Measurements from ENCODE around the gene DEFB115.

DNA sequence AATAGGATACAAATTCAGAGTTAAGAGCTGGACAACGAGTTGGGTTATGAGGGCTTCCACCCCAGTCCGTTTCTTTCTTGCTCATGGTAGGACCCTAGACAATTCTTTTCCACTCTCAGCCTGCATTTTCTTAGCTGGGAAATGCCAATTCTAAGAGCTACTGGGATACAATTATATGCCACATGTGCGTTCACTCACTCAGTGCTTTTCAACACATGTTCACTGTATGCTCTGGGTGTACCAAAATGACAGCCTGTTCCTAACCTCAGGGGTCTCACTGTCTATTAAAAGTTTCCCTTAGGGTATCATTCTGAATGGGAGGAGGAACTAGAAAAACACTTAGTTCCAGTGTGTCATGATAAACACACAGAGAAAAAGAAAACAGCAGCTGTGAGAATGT, 505 bp upstream of the DEFB115 start:
- TF ChIP-seq, protein P1, sequence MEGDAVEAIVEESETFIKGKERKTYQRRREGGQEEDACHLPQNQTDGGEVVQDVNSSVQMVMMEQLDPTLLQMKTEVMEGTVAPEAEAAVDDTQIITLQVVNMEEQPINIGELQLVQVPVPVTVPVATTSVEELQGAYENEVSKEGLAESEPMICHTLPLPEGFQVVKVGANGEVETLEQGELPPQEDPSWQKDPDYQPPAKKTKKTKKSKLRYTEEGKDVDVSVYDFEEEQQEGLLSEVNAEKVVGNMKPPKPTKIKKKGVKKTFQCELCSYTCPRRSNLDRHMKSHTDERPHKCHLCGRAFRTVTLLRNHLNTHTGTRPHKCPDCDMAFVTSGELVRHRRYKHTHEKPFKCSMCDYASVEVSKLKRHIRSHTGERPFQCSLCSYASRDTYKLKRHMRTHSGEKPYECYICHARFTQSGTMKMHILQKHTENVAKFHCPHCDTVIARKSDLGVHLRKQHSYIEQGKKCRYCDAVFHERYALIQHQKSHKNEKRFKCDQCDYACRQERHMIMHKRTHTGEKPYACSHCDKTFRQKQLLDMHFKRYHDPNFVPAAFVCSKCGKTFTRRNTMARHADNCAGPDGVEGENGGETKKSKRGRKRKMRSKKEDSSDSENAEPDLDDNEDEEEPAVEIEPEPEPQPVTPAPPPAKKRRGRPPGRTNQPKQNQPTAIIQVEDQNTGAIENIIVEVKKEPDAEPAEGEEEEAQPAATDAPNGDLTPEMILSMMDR (IDR thresholded peaks at IDR 0.05): no peak
- no peak for TF ChIP-seq POLR2A (IDR thresholded peaks at IDR 0.05)
